Testis (tissue), 2 donors: Measurements from ENCODE around the gene SHISA7.
A peak's percentile ranks its signal among the peaks of the same experiment; 100 is the strongest.

Experiments
- CTCF ChIP-seq, 3 experiments: fragments of 450-650 bp in 2 of 3; fragments of 200-600 bp in 1 of 3; sonication (generic) in 1 of 3; IDR thresholded peaks; one replicate each; pipeline ENCODE4 v1.5.1; 2016 to 2019; ENCODE audit warnings: antibody characterized with exemption in 3 of 3, mild to moderate bottlenecking in 2 of 3, moderate library complexity in 1 of 3
- POLR2A ChIP-seq: fragments of 450-650 bp; IDR thresholded peaks from one replicate; pipeline ENCODE4 v1.6.1; 2017; ENCODE audit warnings: antibody characterized with exemption, mild to moderate bottlenecking, moderate library complexity

- TF ChIP-seq CTCF (IDR thresholded peaks at IDR 0.05): no peak
- TF ChIP-seq POLR2A: peak; percentile 89
Observed at GRCh38 chr19:55385724-55386492, 57.2 kb downstream of the SHISA7 start, which contains the start of gene RPL28.
